ENCODE measurements around the gene CAMK2A.
A peak's percentile ranks its signal among the peaks of the same experiment; 100 is the strongest.

CAMK2A gene

DNA sequence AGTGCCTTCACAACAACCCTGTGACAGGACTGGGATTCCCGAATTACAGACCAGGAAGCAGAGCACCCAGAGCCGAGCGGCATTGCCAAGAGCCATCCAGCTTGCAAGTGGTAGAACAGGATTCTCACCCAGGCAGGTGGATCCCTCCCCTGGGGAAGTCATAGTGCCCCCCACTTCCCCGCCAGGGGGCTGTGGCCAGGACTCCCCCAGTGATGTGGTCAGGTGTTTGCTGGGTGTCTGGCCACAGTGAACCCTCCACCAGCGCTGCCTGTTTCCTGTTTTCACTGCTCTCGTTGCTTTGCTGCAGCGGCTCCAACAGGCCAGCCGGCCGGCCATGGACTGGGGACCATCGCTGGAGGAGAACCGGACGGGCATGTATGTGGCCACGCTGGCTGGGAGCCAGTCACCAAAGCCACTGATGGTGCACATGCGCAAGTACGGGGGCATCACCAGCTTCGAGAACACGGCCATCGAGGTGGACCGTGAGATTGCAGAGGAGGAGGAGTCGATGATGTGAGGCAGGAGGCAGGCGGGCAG, 80.4 kb downstream of the CAMK2A start:
- Mint-ChIP-seq H3K4me1 (peaks cover 5 to 8% of the 10 kb centered on the region in 2 donors), H3K4me3 (peak overlapping the region; percentile 11 to 39), H3K9me3 (no peaks in the 10 kb centered on the region), H3K27me3 (peaks cover 45 to 46% of the 10 kb centered on the region in 2 donors), H3K36me3 (no peaks in the 10 kb centered on the region), H3K27ac (no peak overlapping the region)
- peak; percentile 61 to 65 for ATAC-seq (replicated peaks)
- DNase-seq, result peak; percentile 13

GRCh38 chr5:150208187-150209098, 81.1 kb downstream of the CAMK2A start:
- DNase-seq (no peak), ATAC-seq (replicated peaks) (no peak)
- Mint-ChIP-seq H3K36me3 (no peaks in the 10 kb centered on the region), H3K4me3 (no peak overlapping the region), H3K9me3 (no peaks in the 10 kb centered on the region), H3K27ac (no peak overlapping the region), H3K27me3 (peaks cover 40 to 45% of the 10 kb centered on the region in 2 donors), H3K4me1 (peaks cover 5 to 8% of the 10 kb centered on the region in 2 donors)

GRCh38 chr5:150206779-150207115, 82.8 kb downstream of the CAMK2A start:
- no peaks in the 10 kb centered on the region for H3K36me3 Mint-ChIP-seq
- H3K27ac Mint-ChIP-seq, result no peak overlapping the region
- no peaks in the 10 kb centered on the region for H3K9me3 Mint-ChIP-seq
- ATAC-seq (replicated peaks) (no peak), DNase-seq (no peak)
- peaks cover 39% of the 10 kb centered on the region in 2 donors for H3K27me3 Mint-ChIP-seq
- H3K4me3 Mint-ChIP-seq, result no peak overlapping the region
- H3K4me1 Mint-ChIP-seq, result peaks cover 5 to 8% of the 10 kb centered on the region in 2 donors

- H3K9me3 Mint-ChIP-seq, result no peaks in the 10 kb centered on the region
- DNase-seq, result no peak
- peaks cover 5 to 8% of the 10 kb centered on the region in 2 donors for H3K4me1 Mint-ChIP-seq
- H3K27me3 Mint-ChIP-seq, result peaks cover 39% of the 10 kb centered on the region in 2 donors
- no peaks in the 10 kb centered on the region for H3K36me3 Mint-ChIP-seq
- no peak overlapping the region for H3K27ac Mint-ChIP-seq
- H3K4me3 Mint-ChIP-seq, result no peak overlapping the region
- ATAC-seq (replicated peaks), result no peak
Observed at GRCh38 chr5:150206098-150206778, 83.3 kb downstream of the CAMK2A start.

- Mint-ChIP-seq H3K9me3 (peaks cover 0 to 2% of the 10 kb centered on the region in 2 donors), H3K4me3 (no peak overlapping the region), H3K36me3 (no peaks in the 10 kb centered on the region), H3K27ac (no peak overlapping the region), H3K27me3 (peaks cover 31 to 40% of the 10 kb centered on the region in 2 donors), H3K4me1 (peaks cover 5 to 8% of the 10 kb centered on the region in 2 donors)
- no peak for ATAC-seq (replicated peaks)
- DNase-seq, result no peak
Observed at GRCh38 chr5:150204590-150204960, 85.0 kb downstream of the CAMK2A start.

GRCh38 chr5:150203832-150204589, 85.6 kb downstream of the CAMK2A start:
- H3K4me3 Mint-ChIP-seq, result no peak overlapping the region
- ATAC-seq (replicated peaks), result no peak
- H3K27ac Mint-ChIP-seq, result no peak overlapping the region
- peaks cover 32 to 40% of the 10 kb centered on the region in 2 donors for H3K27me3 Mint-ChIP-seq
- no peaks in the 10 kb centered on the region for H3K36me3 Mint-ChIP-seq
- peaks cover 0 to 2% of the 10 kb centered on the region in 2 donors for H3K9me3 Mint-ChIP-seq
- no peak for DNase-seq
- peaks cover 1 to 2% of the 10 kb centered on the region in 2 donors for H3K4me1 Mint-ChIP-seq

- no peak overlapping the region for H3K27ac Mint-ChIP-seq
- H3K27me3 Mint-ChIP-seq, result peaks cover 30 to 35% of the 10 kb centered on the region in 2 donors
- DNase-seq, result no peak
- H3K36me3 Mint-ChIP-seq, result no peaks in the 10 kb centered on the region
- peaks cover 0 to 2% of the 10 kb centered on the region in 2 donors for H3K9me3 Mint-ChIP-seq
- H3K4me3 Mint-ChIP-seq, result no peak overlapping the region
- ATAC-seq (replicated peaks), result no peak
- no peaks in the 10 kb centered on the region for H3K4me1 Mint-ChIP-seq
Observed at GRCh38 chr5:150202501-150202900, 87.1 kb downstream of the CAMK2A start.

GRCh38 chr5:150197476-150197875, 92.1 kb downstream of the CAMK2A start:
- no peaks in the 10 kb centered on the region for H3K36me3 Mint-ChIP-seq
- DNase-seq (no peak), ATAC-seq (replicated peaks) (no peak)
- H3K4me3 Mint-ChIP-seq, result no peak overlapping the region
- H3K27ac Mint-ChIP-seq, result no peak overlapping the region
- H3K4me1 Mint-ChIP-seq, result no peaks in the 10 kb centered on the region
- peaks cover 0 to 2% of the 10 kb centered on the region in 2 donors for H3K9me3 Mint-ChIP-seq
- peaks cover 47 to 53% of the 10 kb centered on the region in 2 donors for H3K27me3 Mint-ChIP-seq

DNA sequence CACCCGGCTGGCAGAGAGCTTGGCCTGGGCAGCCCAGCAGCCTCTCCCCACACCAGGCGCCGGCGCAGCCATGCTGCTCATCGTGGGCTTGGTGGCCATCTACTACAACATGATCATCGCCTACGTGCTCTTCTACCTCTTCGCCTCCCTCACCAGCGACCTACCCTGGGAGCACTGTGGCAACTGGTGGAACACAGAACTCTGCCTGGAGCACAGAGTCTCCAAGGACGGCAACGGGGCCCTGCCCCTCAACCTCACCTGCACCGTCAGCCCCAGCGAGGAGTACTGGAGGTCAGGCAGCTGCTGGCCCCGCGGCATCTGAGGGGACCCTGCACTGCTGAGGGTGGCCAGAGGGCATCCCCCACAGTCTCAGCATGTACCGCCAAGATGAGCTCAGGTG, 92.6 kb downstream of the CAMK2A start:
- no peaks in the 10 kb centered on the region for H3K4me1 Mint-ChIP-seq
- H3K36me3 Mint-ChIP-seq, result no peaks in the 10 kb centered on the region
- peaks cover 0 to 2% of the 10 kb centered on the region in 2 donors for H3K9me3 Mint-ChIP-seq

GRCh38 chr5:150196514-150196913, 93.1 kb downstream of the CAMK2A start:
- no peaks in the 10 kb centered on the region for H3K4me1 Mint-ChIP-seq
- H3K4me3 Mint-ChIP-seq, result no peak overlapping the region
- H3K27ac Mint-ChIP-seq, result no peak overlapping the region
- H3K9me3 Mint-ChIP-seq, result peaks cover 0 to 2% of the 10 kb centered on the region in 2 donors
- ATAC-seq (replicated peaks) (no peak), DNase-seq (no peak)
- H3K27me3 Mint-ChIP-seq, result peaks cover 56 to 62% of the 10 kb centered on the region in 2 donors
- H3K36me3 Mint-ChIP-seq, result no peaks in the 10 kb centered on the region

More for the DNA sequence above, 92.6 kb downstream of the CAMK2A start:
- DNase-seq, result no peak
- Mint-ChIP-seq H3K4me3 (no peak overlapping the region), H3K27me3 (peaks cover 51 to 58% of the 10 kb centered on the region in 2 donors), H3K27ac (no peak overlapping the region)
- ATAC-seq (replicated peaks), result no peak

DNA sequence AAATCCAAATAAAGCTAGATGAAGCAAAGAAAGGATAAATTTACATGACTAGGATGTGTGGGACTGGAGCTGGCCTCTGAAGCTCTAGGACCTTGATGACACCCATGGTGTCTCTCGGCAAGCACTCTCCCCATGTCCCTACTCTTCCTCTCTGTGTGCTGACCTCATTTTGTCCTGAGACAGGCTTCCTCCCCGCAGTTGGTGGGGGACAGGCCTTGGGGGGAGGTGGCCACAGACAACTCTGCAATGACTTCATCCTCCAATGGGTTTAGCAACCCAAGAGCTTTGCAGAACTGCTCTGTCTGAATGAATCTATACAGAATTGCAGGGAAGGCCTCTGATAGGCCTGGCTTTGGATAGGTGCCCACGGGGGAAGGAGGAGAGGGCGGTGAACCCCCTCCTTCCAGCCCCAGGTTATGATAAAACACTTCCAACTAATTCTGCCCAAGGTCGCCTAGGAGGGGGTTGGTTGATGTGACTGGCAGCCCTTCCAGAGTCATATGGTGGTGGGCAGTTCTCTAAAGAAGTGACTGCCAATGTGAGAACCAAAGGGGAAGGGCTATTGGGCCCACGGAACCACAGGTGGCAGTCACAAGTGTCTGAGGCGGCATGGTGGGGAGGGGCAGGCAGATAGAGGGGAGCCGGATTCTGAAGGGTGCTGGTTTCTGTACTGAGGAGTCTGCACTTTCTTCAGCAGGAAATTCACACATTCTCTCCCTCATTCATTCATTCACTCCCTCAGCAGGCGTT, 93.7 kb downstream of the CAMK2A start:
- peaks cover 57 to 68% of the 10 kb centered on the region in 2 donors for H3K27me3 Mint-ChIP-seq
- no peak overlapping the region for H3K27ac Mint-ChIP-seq
- ATAC-seq (replicated peaks), result no peak

DNA sequence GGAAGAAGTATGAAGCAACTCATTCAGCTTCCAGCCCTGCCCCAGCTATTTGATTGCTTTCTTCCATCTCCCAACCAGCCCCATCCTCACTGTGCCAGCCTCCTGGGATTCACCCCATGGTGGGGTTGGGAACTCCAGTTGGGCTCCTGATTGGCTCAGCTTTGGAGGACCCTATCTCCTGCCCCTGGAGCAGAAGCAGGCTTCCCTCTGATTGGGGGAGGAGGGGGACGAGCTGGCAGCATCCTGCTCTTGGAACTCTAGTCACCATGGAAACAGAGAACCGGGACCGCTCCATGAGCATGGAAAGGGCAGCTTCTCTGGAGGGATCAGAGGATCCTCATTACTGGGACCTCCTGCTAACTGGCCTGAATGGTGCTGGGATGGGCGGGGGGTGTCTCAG, 97.1 kb downstream of the CAMK2A start:
- DNase-seq, result no peak
- H3K4me3 Mint-ChIP-seq, result no peak overlapping the region
- no peak for ATAC-seq (replicated peaks)
- H3K9me3 Mint-ChIP-seq, result no peaks in the 10 kb centered on the region
- no peak overlapping the region for H3K27ac Mint-ChIP-seq
- H3K4me1 Mint-ChIP-seq, result peaks cover 0 to 4% of the 10 kb centered on the region in 2 donors
- H3K27me3 Mint-ChIP-seq, result peaks cover 60 to 71% of the 10 kb centered on the region in 2 donors
- no peaks in the 10 kb centered on the region for H3K36me3 Mint-ChIP-seq

More for the DNA sequence above, 93.7 kb downstream of the CAMK2A start:
- no peak for DNase-seq
- Mint-ChIP-seq H3K4me3 (no peak overlapping the region), H3K9me3 (peaks cover 0 to 2% of the 10 kb centered on the region in 2 donors), H3K36me3 (no peaks in the 10 kb centered on the region), H3K4me1 (no peaks in the 10 kb centered on the region)

DNA sequence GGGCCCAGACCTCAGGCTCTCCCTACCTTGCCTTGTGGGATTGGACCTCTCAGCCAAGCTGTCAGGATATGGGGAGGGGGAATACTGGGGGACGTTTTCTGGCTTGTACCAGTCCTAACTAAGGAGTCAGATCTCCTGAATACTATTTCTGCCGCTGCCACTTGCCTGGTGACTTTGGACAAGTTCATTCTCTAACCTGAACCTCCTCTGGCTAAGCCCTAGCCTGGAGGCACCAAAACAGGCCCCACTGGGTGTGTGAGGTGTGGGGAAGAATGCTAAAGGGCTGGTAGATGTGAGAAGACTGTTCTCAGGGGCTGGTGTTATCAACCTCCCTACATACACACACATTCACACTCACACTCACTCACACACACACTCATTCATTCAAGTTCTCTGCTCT, 98.6 kb downstream of the CAMK2A start:
- no peaks in the 10 kb centered on the region for H3K36me3 Mint-ChIP-seq
- ATAC-seq (replicated peaks) (no peak), DNase-seq (no peak)
- H3K4me1 Mint-ChIP-seq, result peaks cover 0 to 4% of the 10 kb centered on the region in 2 donors
- H3K27me3 Mint-ChIP-seq, result peaks cover 62 to 70% of the 10 kb centered on the region in 2 donors
- no peak overlapping the region for H3K4me3 Mint-ChIP-seq
- no peak overlapping the region for H3K27ac Mint-ChIP-seq
- H3K9me3 Mint-ChIP-seq, result no peaks in the 10 kb centered on the region
